Heart left ventricle (tissue), 16 donors: Measurements from ENCODE around the gene ACSL3. TPM values are rescaled to one million over a fixed set of nuclear protein-coding genes. Genes with fewer than 3 reads are reported as not detected.

Experiments used
- ATAC-seq, 4 donors: fragments of 200-7000 bp; cut with Tn5 transposase; one replicate each; pipeline ENCODE4 v1.9.1; 2020 to 2022; ENCODE audit warnings: moderate library complexity in 4 of 4, mild to moderate bottlenecking in 3 of 4, moderate number of reproducible peaks in 1 of 4
- DNase-seq, 5 donors: peaks; one replicate each; pipeline ENCODE4 v3.0.0-alpha.2; 2020
- H3K27ac ChIP-seq, 12 donors: fragments of 200-600 bp; sonication (generic) in 4 of 12; one replicate each; pipeline versions ENCODE4 v1.5.0 to v1.8.0; 2016 to 2022; ENCODE audit warnings: mild to moderate bottlenecking in 2 of 12
- H3K27me3 ChIP-seq, 9 donors: fragments of 200-600 bp; sonication (generic) in 2 of 9; one replicate each; pipeline versions ENCODE4 v1.5.1 to v1.8.0; 2016 to 2022; ENCODE audit warnings: mild to moderate bottlenecking in 3 of 9
- H3K36me3 ChIP-seq, 9 donors: fragments of 200-600 bp; sonication (generic) in 2 of 9; one replicate each; pipeline versions ENCODE4 v1.5.0 to v1.8.0; 2018 to 2022; ENCODE audit warnings: mild to moderate bottlenecking in 2 of 9
- H3K4me1 ChIP-seq, 12 donors: fragments of 200-600 bp; sonication (generic) in 4 of 12; one replicate each; pipeline versions ENCODE4 v1.5.0 to v1.8.0; 2016 to 2022; ENCODE audit warnings: mild to moderate bottlenecking in 3 of 12
- H3K4me3 ChIP-seq, 12 donors: fragments of 200-600 bp; sonication (generic) in 4 of 12; one replicate each; pipeline versions ENCODE4 v1.5.0 to v1.8.0; 2017 to 2022; ENCODE audit warnings: mild to moderate bottlenecking in 9 of 12, moderate library complexity in 4 of 12
- H3K9me3 ChIP-seq, 12 donors: fragments of 200-600 bp; sonication (generic) in 4 of 12; one replicate each; pipeline versions ENCODE4 v1.5.0 to v1.8.0; 2016 to 2022; ENCODE audit warnings: mild to moderate bottlenecking in 1 of 12
- CTCF ChIP-seq, 12 donors: fragments of 200-600 bp; sonication (generic) in 4 of 12; IDR thresholded peaks; one replicate each; pipeline versions ENCODE4 v1.5.0 to v1.8.0; 2018 to 2022; ENCODE audit warnings: antibody characterized with exemption in 12 of 12, mild to moderate bottlenecking in 5 of 12
- POLR2A ChIP-seq, 2 donors: fragments of 450-650 bp; IDR thresholded peaks; one replicate each; pipeline ENCODE4 v1.6.1; 2017; ENCODE audit warnings: antibody characterized with exemption in 2 of 2, mild to moderate bottlenecking in 2 of 2, moderate library complexity in 2 of 2
- WGBS, 4 donors: extraction: QIAGEN DNeasy Blood & Tissue Kit in 2 of 4; methylation state at CpG; one replicate each; pipeline versions ENCODE4 v1.1.5 to v1.1.7; 2013 to 2018; 5-methylcytosine and 5-hydroxymethylcytosine counted together
- intact Hi-C, 10 donors: fragments of 100-400 bp; cut with DNase I; formaldehyde crosslinking; loops; one replicate each; pipeline versions ENCODE4 v1.11.1 to v1.14.2; 2022
- polyA plus RNA-seq, 2 donors: library from polyadenylated mRNA; stranded (reverse); fragments of 200-250 nt; gene quantifications; one replicate each; pipeline ENCODE4 v1.2.3, GENCODE V29; 2013
- total RNA-seq, 9 donors: library from RNA; depleted of rRNA in 2 of 9; stranded (reverse); fragments of >200 nt in 2 of 9; fragmentation: NEBNext Ultra II Directional in 3 of 9; extraction: Animal tissue kit (Norgen Biotek cat#: 25700) in 3 of 9; gene quantifications; one replicate each; pipeline versions ENCODE4 v1.1.0 to v1.2.4, GENCODE V29; 2016 to 2023
- donor health status: ischemic (EF 13 %, LVEDD 7.1; RV severe dilation, severe dysfunction).
- donor health status: healthy with polysubstance abuse.
- donor health status: DM: no; HTN: yes; CAD: no.
- donor health status: DM: no; HTN: no; CAD: no.
- donor health status: ischemic (EF 25% LVEDD 6.9; RV normal size, moderate dysfunction).
- donor health status: ischemic (EF 25% LVEDD 5.7; RV mildly dilated, moderate dysfunction).
- donor health status: healthy.
- donor health status: DM: yes; HTN: yes; CAD: no.
- donor health status: ischemic (EF 35%, LVEDD 5.7; RV mildly dilated, moderate dysfunction).
- donor health status: nonischemic (EF 11% LVEDD 7.7; RV severe dilation, severe dysfunction).
- donor health status: DM: yes; HTN: yes; CAD: no.
- donor health status: PGD.
- donor health status: ischemic (EF 29% LVEDD 5.4; RV normal size, mild dysfunction).
- donor health status: nonischemic (EF 23%, LVEDD 6.1; RV moderate dilation, normal function).

ACSL3 gene
- total and polyA plus RNA-seq, 11 donors = 12.0 to 56.8 (median 51.9) TPM

DNA sequence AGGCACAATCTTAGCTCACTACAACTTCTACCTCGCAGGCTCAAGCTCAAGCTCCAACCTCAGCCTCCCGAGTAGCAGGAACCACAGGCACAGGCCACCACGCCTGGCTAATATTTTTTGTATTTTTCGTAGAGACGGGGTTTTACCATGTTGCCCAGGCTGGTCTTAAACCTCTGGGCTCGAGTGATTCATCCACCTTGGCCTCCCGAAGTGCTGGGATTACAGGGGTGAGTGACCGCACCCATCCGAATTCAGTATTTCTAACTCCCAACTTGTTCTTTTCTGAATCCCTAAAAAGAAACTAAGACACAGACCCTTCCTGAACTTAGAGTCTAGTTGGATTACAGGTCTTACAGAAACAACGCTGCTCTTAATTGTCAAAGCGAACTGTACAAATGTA, 32.3 kb upstream of the ACSL3 start:
- no peak overlapping the region for H3K4me3 ChIP-seq
- DNase-seq (no peak), ATAC-seq (no peak)
- H3K36me3 ChIP-seq = no peaks in the 10 kb centered on the region
- peaks cover 0 to 8% (median 0%) of the 10 kb centered on the region in 12 donors for H3K4me1 ChIP-seq
- H3K27me3 ChIP-seq = no peaks in the 10 kb centered on the region
- 88 to 97% (median 96%) methylated on average over 11 of the region's 11 CpGs for WGBS, 4 donors
- no peaks in the 10 kb centered on the region for H3K9me3 ChIP-seq
- TF ChIP-seq POLR2A (IDR thresholded peaks at IDR 0.05) = no peak
- no peak for TF ChIP-seq CTCF (IDR thresholded peaks at IDR 0.05)
- H3K27ac ChIP-seq = no peak overlapping the region
- intact Hi-C loops = no loop called here

DNA sequence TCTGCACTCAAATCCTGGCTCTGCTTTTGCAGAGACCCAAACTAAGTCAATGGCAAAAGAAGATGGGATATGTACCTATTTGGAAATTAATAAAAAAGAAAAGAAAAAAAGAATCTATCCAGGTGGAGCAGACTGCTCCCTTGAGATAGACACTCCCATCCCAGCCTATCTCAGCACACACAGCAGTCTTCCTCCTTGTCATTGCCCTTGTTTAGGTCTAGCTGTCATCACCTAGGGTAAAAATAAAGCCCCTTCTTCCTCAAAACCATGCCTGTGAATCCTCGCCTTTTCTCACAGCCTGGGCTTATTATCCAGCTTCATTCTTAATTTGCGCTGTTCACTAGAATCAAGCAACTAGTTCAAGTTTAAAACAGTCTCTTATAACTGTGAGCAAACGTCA, 30.7 kb upstream of the ACSL3 start:
- Histone ChIP-seq H3K4me3 (no peak overlapping the region), H3K27ac (no peak overlapping the region), H3K27me3 (no peaks in the 10 kb centered on the region), H3K4me1 (no peaks in the 10 kb centered on the region), H3K36me3 (no peaks in the 10 kb centered on the region), H3K9me3 (no peaks in the 10 kb centered on the region)
- DNase-seq (no peak), ATAC-seq (no peak)
- intact Hi-C loops = no loop called here
- TF ChIP-seq POLR2A (IDR thresholded peaks at IDR 0.05) (no peak), CTCF (IDR thresholded peaks at IDR 0.05) (no peak)
- WGBS, 4 donors = 65 to 79% (median 71%) methylated on average over 3 of the region's 3 CpGs

DNA sequence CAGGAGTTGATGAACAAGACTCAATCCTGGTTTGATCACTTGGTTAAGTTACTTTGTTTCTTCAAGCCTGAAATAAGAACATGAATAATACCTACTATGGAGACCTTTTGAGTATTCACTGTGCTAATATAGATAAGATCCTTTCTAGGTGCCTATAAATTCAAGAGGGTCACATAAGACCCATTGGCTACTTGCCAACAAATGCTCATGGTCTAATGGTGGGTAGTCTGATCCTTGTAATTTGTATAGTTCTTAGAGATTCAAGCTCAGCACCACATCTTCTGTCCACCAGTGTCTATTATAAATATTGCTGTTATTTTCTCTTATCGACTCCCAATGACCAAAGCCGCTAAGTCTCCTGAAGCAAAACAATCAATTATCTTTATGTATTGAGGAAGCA, 27.4 kb upstream of the ACSL3 start:
- Histone ChIP-seq H3K27ac (no peak overlapping the region), H3K27me3 (no peaks in the 10 kb centered on the region), H3K4me1 (peaks cover 0 to 5% (median 0%) of the 10 kb centered on the region in 12 donors), H3K9me3 (no peaks in the 10 kb centered on the region), H3K4me3 (no peak overlapping the region), H3K36me3 (no peaks in the 10 kb centered on the region)
- DNase-seq (no peak), ATAC-seq (no peak)
- intact Hi-C loops = no loop called here
- WGBS, 4 donors = 93 to 99% (median 97%) methylated on average over 2 of the region's 2 CpGs
- TF ChIP-seq CTCF (IDR thresholded peaks at IDR 0.05) (no peak), POLR2A (IDR thresholded peaks at IDR 0.05) (no peak)

GRCh38 chr2:222835143-222835822, 25.6 kb upstream of the ACSL3 start:
- intact Hi-C loops = no loop called here
- Histone ChIP-seq H3K9me3 (no peaks in the 10 kb centered on the region), H3K27me3 (no peaks in the 10 kb centered on the region), H3K36me3 (no peaks in the 10 kb centered on the region), H3K4me3 (no peak overlapping the region), H3K27ac (no peak overlapping the region), H3K4me1 (peaks cover 0 to 5% (median 0%) of the 10 kb centered on the region in 12 donors)
- 64 to 76% (median 67%) methylated on average over 8 of the region's 8 CpGs for WGBS, 4 donors
- ATAC-seq (no peak), DNase-seq (no peak)
- TF ChIP-seq CTCF (IDR thresholded peaks at IDR 0.05) (no peak), POLR2A (IDR thresholded peaks at IDR 0.05) (no peak)
